Activated T-helper 1 cell treated with Interleukin-2 at 50 U/mL for 16 hours (primary cell): ENCODE measurements around the gene OSBP.

Experiments
- DNase-seq: peaks from one replicate; pipeline ENCODE4 v3.0.0-alpha.2; 2020; ENCODE audit warnings: low read depth

Gene OSBP

GRCh38 chr11:59602432-59602831 lies 13.1 kb downstream of the OSBP start:
- no peak for DNase-seq

DNA sequence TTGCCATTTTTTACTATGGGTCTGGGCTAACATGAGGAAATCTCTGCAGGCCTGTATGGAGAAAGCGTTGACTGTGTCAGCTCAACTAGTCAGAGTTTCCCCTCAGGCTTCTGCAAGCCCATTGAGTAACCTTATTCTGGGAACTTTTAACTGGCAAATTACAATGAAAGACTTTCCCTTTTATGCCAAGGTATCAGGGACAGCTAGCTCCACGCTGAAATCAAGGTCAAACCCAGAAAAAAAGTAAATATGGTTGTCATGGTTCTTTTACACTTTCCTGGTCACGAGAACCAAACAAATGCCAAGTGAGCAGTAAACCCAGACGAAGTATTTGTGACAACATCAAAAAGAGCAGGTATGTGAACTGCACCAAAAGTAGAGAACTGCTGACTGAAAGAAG lies 13.8 kb downstream of the OSBP start:
- DNase-seq: no peak

DNA sequence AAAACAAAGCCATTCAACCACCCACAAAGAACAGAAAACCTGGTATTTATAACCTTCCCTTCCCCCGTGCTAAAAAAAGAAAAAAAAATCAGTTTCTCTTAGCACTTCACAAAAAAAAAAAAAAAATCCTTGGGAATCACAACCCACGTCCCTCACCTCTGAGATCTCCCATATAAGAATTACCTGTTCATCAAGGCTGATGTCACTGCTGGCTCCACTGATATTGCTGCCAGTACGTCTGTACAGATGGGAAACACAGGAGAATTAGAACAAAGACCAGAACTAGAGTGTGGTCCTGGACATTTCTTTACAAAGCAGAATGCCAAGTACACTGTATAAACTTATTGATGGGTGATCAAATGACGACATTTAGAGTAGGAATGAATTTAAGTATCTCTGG lies 14.9 kb downstream of the OSBP start:
- no peak for DNase-seq

- DNase-seq: no peak
These were observed 15.3 kb downstream of the OSBP start for GRCh38 chr11:59600234-59600633.

DNA sequence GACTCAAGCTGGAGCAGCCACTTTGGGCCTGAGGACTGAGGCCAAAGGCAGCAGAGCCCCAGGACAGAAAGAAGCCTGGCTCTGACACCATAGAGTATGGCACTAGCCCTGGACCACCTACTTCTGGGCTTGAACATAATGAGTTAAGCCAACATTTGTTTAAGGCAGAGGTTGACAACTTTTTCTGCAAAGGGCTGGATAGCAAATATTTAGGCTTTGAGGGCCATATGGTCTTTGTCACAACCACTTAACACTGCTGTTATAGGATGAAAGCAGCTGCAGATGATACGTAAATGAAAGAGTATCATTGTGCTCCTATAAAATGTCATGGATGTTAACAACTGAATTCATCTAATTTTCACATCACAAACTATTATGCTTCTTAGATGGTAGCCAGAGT lies 16.6 kb downstream of the OSBP start:
- DNase-seq: no peak

DNA sequence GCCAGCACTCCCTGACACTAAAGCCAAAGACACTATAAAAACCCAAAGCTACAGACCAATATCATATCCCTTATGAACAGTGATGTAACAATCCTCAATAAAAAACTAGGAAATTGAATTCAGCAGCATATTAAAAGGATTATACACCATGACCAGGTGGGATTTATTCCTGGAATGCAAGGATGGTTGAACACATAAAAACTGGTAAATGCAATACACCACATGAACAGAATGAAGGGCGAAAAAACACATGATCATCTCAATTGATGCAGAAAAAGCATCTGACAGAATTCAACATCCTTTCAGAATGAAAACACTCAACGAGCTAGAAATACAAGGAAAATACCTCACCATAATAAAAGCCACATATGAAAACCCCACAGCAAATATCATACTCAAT lies 31.3 kb downstream of the OSBP start:
- no peak for DNase-seq

DNA sequence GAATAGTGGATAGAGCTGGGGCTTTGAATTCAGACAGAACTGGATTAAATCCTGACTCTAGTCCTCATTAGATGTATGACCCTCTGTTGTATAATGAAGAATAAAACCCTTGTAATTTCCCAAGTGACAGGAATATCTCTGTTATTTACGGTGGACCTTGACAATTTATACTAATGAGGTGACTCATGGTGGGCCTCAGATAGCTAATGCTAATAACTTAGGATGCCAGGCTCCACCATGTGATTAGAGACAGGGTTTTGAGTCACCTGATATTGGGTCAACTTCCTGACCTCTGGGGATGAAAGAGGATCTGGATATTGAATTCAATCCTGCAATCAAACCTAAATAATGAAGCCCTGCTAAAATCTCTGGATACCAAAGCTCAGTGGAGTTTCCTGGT lies 33.6 kb downstream of the OSBP start:
- DNase-seq: no peak

DNA sequence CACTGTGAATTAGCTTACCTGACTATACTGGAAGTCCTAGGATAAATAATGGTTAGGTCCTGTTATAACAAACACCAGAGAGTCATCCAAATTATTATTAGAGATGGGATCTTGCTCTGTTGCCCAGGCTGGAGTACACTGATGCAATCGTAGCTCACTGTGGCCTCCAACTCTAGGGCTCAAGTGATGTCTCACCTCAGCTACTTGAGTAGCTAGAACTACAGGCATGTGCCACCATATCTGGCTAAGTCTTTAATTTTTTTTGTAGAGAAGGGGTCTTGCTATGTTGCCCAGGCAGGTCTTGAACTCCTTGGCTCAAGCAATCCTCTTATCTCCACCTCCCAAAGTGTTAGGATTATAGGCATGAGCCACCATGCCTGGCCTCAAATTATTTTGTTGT lies 37.2 kb downstream of the OSBP start:
- DNase-seq: no peak

GRCh38 chr11:59575505-59575904 lies 40.1 kb downstream of the OSBP start:
- DNase-seq: no peak

DNA sequence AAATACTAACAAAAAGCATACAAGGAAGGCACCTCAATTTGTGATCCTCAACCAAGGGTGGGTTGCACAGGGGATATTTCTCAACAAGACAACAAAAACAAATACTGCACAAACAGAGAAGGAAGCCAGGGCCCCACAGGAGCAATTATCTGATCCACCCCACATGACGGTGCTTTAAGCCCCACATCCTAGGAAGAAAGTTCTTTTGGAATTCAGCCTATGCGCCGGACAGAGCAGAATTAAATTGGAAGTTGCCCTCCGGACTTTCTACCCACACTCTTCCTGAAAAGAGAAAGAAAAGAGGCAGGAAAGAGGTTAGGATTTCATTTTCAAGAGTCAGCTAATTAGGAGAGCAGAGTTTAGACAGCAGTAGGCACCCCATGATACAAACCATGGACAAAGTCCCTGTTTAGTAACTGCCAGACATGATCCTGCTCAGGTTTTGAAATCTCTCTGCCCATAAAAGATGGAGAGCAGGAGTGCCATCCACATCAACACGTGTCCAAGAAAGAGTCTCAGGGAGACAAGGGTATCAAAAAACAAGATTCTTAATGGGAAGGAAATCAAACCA lies 40.6 kb downstream of the OSBP start:
- DNase-seq: no peak

DNA sequence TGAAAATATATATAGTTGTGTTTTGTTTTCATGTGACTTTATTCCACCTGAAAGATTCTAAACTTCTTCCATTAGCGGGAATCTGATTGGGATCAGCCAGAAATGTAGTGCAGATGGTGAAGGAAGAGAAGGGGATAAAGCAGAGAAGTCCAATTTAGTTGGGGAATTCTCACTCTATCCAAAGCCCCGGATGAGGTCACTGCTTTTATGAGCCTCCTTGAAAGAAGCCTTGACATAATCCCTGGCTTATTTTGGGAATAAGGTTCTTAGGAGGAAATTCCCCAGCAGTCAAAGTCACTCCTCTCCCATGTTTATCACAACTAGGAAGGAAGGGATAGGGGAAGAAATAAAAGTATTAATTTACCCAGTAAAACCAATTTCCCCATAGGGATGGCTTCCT lies 41.1 kb downstream of the OSBP start:
- no peak for DNase-seq

GRCh38 chr11:59573216-59573615 lies 42.4 kb downstream of the OSBP start:
- no peak for DNase-seq

GRCh38 chr11:59572091-59572490 lies 43.5 kb downstream of the OSBP start:
- no peak for DNase-seq

- no peak for DNase-seq
These were observed 53.3 kb downstream of the OSBP start for GRCh38 chr11:59562292-59562691.

DNA sequence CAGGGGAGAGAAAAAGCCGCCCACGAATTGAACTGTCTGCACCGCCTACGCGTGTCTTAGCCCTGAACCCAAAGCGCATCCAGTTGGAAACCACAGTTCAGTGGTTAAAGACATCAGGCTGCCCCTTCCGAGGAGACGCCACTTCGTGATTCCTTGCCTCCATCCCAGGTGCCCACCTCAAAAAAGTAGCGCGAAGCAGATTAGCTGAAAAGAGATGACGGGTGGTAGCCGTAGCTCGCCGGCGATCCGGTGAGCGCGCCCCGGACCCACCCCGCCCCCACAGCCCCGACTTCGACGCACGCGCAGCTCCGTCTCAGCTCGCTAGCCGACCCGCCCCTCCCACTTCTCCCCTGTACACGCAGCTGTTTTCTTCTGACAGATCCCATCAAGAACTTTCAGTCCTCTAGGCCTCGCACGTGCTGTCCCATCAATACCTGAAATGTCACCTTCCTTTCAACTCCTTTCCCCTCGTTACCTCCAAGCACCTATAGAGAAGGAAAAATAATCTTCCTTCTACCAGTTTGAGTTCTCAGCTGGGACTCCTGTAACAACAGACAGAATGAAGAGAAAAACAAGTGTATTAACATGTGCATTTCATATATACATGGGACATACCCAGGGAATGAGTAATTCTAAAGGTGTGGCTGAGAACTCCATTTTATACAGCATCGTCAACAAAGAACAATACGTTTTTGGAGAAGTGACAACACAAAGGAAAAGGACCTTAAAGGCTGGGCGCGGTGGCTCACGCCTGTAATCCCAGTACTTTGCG lies 54.7 kb downstream of the OSBP start:
- peak; percentile 66 for DNase-seq

DNA sequence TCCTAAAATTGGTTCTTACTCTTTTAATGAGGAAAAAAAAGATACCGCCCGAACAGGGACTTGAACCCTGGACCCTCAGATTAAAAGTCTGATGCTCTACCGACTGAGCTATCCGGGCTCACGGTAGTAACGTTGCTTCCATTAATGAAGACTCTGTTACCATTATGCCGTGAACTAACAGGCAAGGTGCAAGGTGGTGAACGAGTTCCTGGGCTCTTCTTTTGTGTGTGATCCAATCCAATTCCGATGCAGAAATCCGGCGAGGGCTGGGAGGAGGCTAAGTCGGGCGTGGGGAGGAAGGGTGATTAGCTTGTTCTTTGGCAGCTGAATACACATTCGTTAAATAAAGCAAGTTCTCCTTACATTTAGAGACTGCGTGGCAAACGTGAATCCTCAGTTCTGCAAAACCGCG lies 55.3 kb downstream of the OSBP start:
- DNase-seq: peak; percentile 33

GRCh38 chr11:59559886-59560285 lies 55.7 kb downstream of the OSBP start:
- DNase-seq: no peak

DNA sequence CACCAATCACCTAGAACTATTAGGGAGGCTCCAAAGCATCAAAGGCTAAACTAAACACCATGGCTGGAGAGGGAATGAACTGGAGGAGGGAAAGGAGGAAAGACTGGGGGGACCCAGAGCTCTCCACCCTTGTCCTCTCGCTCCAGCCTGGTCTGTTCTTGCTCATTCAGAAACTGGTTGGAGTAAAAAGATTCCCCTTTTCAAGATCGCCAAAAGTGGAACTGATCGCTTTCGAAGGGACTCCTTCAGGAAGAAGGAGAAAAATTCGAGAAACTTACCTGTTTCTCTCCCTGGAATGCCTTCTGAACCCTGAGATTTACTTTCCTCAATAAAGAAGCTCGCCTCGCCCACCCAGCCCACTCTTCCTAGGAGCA lies 57.3 kb downstream of the OSBP start:
- DNase-seq: no peak

DNA sequence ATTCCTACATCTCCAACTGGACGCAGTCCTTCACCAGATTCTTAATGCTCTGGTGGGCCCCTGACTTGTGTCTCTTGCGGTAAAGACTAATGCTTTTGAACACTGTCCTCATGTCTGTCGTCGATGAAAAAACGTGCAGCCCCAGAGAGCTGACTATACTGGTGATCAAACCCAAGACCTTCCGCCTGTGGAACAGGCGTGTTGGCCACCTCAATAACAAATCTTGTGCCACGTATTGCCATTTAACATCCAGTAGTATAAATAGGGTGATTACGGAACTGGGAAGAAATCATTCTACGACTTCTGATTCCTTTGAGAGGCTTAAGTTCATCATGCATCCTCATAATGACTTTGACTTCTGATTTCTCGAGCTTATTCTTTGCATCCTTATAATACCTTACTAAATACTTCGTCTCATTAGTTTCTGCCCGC lies 58.6 kb downstream of the OSBP start:
- DNase-seq: no peak

GRCh38 chr11:59556115-59556916 lies 59.3 kb downstream of the OSBP start:
- DNase-seq: peak; percentile 13

- DNase-seq: no peak
These were observed 59.9 kb downstream of the OSBP start for GRCh38 chr11:59555601-59556114.

GRCh38 chr11:59553323-59553722 lies 62.3 kb downstream of the OSBP start:
- DNase-seq: no peak

GRCh38 chr11:59552844-59553243 lies 62.7 kb downstream of the OSBP start:
- DNase-seq: no peak
